ENCODE results near the gene ANGPTL5.
"Not testable (repeated sequence)": the region's sequence is repeated elsewhere in the genome, so short reads cannot be mapped to it uniquely, and the experiment has no call there.

The ANGPTL5 gene

GRCh38 chr11:101885631-101886030 lies 30.7 kb downstream of the ANGPTL5 start:
- no peak for DNase-seq (ENCODE audit: low read depth)

DNA sequence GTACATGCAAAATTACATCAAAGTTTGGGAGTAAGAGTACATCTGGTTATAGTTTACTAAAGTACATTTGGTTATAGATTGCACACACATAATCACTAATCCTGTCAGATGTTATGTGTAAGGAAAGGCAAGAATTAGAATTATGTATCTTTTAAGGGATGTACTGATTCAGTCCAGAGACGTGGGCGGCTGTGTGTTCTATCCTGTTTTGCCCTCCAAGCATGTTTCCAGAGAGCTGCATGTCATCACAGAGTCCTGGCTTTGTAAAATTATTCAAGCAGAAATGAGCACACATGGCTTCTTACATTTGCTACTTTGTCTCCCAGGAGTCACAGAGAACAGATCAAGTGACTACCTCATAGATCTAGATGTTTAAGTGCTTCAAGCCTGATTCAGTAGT lies 34.7 kb downstream of the ANGPTL5 start:
- no peak for DNase-seq (ENCODE audit: low read depth)

DNA sequence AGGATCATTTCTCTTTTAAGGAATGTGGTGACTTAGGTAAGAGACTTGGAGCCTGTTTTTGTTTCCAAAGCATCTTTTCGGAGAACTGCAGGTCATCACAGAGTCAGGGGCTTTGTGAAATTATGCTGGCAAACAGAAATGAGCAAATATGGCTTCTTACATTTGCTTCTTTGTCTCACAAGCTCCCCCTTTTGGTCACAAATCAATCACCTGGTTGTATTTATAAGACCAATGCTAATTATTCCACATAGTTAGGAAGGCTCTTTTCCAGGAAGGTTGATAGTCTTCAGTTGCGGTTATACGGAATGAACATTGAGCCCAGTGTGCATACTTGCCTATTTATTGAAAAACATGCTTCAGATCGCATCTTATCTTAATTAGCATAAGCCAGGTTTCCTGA lies 36.1 kb downstream of the ANGPTL5 start:
- no peak for DNase-seq (ENCODE audit: low read depth)

- no peak for DNase-seq (ENCODE audit: low read depth)
These were observed 44.0 kb downstream of the ANGPTL5 start for GRCh38 chr11:101872171-101872882.

DNA sequence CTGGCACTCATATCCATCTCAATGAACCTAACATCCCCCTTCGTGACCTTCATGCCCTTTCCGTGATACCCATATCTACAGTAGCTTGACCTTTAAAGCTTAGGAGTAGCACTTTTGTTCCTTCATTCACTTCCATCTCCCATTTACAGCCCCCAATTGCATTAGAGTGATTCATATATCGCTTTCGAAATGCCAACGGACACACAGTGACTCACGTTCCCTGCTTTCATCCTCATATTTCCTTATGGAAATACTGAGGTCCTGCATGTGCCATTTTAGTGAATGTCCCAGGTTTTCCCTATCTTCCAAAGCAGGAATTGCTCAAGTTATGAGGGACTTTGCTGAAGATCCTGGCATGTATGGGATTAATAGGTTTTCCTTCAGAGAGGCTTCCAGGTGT lies 45.8 kb downstream of the ANGPTL5 start:
- no peak for DNase-seq (ENCODE audit: low read depth)

- DNase-seq (ENCODE audit: low read depth), result no peak
These were observed 48.4 kb downstream of the ANGPTL5 start for GRCh38 chr11:101867951-101868350.

DNA sequence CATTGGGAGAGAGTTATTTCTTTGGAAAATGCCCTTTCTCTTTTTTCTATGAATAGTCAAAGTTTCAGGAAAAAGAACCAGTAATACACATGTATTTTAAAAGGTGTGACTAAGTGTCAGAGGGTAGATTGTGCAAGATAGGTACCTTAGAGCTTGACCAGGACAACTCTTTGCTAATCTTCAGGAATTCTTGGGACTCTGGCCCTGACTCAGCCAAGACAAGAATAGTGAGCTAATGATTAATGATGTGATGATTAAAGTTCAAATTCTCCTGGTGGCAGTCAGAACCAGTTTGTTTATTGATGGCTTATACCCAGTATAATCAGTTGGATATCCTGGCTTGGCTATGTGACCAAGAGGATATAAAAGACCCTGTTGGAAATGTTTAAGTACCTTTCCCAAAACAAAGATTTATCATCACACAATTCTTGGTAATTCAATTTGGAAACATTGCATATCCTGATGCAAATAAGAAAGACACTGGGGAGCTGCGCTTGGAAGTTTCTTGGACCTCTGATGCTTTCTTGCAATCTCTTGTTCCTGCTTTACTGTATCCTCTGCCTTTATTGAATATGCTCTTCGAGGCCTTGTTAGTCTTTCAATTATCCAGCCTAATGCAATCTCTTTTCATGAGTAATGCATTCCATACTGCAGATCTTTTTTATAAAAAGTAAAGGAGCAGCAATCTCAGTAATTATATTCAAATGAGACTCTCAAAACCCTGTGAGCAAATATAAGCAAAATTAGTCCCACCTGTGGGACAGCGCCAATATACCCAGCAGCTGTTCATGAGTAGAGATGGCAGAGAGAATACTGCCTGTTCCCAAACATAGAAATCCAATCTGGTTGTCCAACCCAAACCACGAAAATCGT lies 49.5 kb downstream of the ANGPTL5 start:
- DNase-seq (ENCODE audit: low read depth), result no peak

DNA sequence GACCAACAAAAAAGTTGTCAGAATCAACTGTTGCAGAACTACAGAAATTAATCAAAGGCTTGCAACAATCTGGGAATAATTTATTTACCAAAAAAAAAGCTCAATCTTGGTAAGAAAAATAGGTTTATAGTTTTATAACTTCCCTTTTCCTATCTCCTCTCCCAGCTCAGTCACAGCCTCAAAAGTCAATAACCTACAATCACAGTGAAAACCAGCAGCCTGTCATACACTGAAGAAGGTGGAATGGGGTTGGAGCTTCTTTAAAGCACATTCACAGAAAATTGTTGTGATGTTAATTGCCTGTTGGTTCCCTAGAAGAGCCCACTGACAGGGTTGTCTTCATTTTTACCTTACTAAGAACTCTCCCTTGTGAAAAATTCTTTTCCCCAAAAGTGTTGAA lies 52.2 kb downstream of the ANGPTL5 start:
- no peak for DNase-seq (ENCODE audit: low read depth)

DNA sequence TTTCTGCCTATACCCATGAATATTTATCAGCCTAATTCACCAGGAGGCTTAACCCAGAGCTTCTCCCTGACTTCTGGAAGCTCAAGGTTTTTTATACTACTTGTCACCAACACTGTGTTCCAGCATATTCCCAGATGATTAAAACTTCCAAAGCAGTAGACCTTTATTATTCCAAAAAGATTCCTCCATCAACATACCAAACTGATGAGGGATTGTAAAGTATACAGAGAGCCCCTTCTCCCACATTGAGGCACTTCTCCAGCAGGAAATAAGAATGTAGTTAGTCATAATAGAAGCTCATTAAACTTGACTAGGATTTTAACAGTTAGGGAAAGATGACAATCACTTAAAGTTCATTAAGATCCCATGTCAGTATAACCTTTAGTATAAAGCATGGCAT lies 53.0 kb downstream of the ANGPTL5 start:
- DNase-seq (ENCODE audit: low read depth), result no peak

- DNase-seq (ENCODE audit: low read depth), result no peak
These were observed 53.7 kb downstream of the ANGPTL5 start for GRCh38 chr11:101862391-101863233.

DNA sequence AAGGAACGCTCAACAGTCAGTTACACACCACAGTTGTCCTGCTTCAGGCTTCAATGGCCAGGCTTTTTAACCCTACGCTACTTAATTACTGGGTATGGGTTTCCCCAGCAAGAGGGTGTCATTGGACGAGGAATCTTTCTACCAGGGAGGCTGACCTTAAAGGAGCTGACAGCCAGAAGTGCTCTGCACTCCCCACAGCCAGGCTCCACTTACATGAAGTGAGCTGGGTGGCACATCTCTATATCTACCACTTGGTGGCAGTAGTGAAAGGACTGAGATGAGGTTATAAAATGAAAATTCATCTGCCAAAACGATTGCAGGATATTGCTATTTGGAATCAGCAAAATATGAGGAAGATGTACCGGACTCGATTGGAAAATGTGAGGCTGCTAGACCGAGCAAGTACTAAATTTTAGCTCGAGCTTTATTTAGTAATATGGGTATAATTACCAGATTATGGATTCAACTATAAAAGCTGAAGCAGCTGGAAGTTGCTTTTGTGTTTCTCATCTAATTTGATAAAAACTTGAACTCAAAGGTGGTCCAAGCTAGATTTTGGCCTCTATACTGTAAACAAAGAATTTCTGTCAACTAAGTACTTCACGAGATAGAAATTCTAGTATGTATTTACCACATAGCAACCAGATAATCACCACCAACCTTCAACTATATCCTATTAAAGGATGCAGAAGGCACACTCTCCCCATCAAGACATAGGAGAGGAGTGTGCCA lies 55.5 kb downstream of the ANGPTL5 start:
- DNase-seq (ENCODE audit: low read depth), result no peak

DNA sequence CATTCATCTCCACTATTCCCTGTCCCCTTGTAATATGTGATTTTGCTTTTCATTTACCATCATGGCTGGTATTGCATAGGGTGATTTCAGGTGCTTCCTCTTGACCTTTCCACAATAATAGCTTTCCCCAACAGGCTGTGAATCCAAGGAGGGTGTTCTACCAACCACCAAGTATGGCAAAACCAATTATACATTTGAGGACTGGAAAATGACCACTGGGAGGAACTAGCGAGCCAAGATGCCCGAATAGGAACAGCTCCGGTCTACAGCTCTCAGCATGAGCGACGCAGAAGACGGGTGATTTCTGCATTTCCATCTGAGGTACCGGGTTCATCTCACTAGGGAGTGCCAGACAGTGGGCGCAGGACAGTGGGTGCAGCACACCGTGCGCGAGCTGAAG lies 64.1 kb downstream of the ANGPTL5 start:
- not testable (repeated sequence) for DNase-seq (ENCODE audit: low read depth)

DNA sequence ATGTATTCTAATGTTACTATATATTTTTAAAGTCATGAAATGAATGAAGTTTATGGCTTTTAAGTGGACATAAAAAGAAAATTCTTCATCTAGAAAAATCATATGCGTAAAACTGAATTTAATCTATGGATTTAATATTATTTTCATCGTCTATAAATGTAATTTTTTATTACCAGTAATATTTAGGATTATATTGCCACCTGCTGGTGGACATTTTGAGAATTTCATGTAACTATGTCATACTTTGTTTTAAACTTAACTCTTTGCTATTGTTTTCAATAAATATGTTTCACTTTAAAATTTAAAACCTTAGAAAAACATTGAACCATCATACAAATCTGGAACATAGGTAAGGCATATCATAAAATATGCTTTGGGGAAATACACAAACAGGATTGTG lies 68.1 kb downstream of the ANGPTL5 start:
- DNase-seq (ENCODE audit: low read depth), result no peak

- no peak for DNase-seq (ENCODE audit: low read depth)
These were observed 71.7 kb downstream of the ANGPTL5 start for GRCh38 chr11:101844608-101845007.

DNA sequence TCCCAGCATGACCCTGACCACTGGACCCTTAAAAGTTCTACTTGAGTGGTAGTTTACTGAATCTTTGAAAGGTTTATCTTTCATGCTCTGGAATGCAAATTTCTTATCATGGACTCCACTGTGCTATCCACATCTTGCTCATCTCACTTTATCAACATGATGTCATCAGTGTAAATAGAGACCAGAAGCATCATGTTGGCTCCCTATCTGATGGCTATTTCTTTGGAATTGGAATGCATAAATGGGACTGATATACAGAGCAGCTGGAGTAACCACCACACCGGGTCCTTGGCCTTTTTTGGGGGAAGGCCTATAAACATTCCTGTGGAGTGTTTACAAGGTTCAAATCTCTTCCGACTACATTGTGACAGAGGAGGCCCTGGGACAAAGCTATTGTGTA lies 75.6 kb downstream of the ANGPTL5 start:
- no peak for DNase-seq (ENCODE audit: low read depth)

Data from GM04504 (cell line).